ENCODE measurements around the gene FNDC11. TPM values are rescaled to one million over a fixed set of nuclear protein-coding genes. Genes with fewer than 3 reads are reported as not detected.

FNDC11 gene
- total and polyA plus RNA-seq, 4 donors = under 0.01 to 0.01 TPM; not detected in 2

GRCh38 chr20:63585616-63586565, 31.9 kb downstream of the FNDC11 start:
- 86% methylated on average over 22 of the region's 22 CpGs for WGBS
- no peak for TF ChIP-seq HNF4A (conservative IDR thresholded peaks at IDR 0.05)
- no peak for TF ChIP-seq RXRA (IDR thresholded peaks at IDR 0.05)
- no peak for TF ChIP-seq RAD21 (IDR thresholded peaks at IDR 0.05)
- no peak for TF ChIP-seq ZBTB33 (IDR thresholded peaks at IDR 0.05)
- TF ChIP-seq FOXA1 (IDR thresholded peaks at IDR 0.05) = no peak
- no peak for TF ChIP-seq SP1 (IDR thresholded peaks at IDR 0.05)
- no peak for TF ChIP-seq JUND (IDR thresholded peaks at IDR 0.05)
- no peak for TF ChIP-seq CTCF (IDR thresholded peaks at IDR 0.05; ENCODE audit: low read depth, low read length, missing input control)
- TF ChIP-seq YY1 (IDR thresholded peaks at IDR 0.05) = no peak
- TF ChIP-seq MAX (IDR thresholded peaks at IDR 0.05) = no peak
- TF ChIP-seq ATF3 (IDR thresholded peaks at IDR 0.05) = no peak
- TF ChIP-seq HNF4G (IDR thresholded peaks at IDR 0.05) = no peak
- no peak for TF ChIP-seq GABPA (IDR thresholded peaks at IDR 0.05 in 1 of 2, conservative IDR thresholded peaks at IDR 0.05 in 1 of 2)
- TF ChIP-seq FOXA2 (IDR thresholded peaks at IDR 0.05) = no peak
- Histone ChIP-seq H3K4me1 (ENCODE audit: control insufficient read depth in 4 of 4, insufficient read depth in 4 of 4, low read length in 3 of 4) (no peaks in the 10 kb centered on the region), H3K4me3 (ENCODE audit: low read depth in 1 of 3, low read length in 3 of 3) (no peak overlapping the region), H3K9me3 (ENCODE audit: control insufficient read depth in 4 of 4, low read length in 3 of 4) (no peaks in the 10 kb centered on the region), H3K27me3 (ENCODE audit: control insufficient read depth in 4 of 4, insufficient read depth in 4 of 4, low read length in 3 of 4) (no peaks in the 10 kb centered on the region), H3K36me3 (ENCODE audit: control insufficient read depth in 4 of 4, insufficient read depth in 3 of 4, low read depth in 1 of 4, low read length in 3 of 4) (peaks cover 0 to 16% (median 6%) of the 10 kb centered on the region in 4 donors), H3K27ac (ENCODE audit: low read depth in 1 of 2, low read length in 2 of 2) (no peak overlapping the region), H3K9ac (ENCODE audit: low read depth in 1 of 2, low read length in 2 of 2) (no peak overlapping the region)
- DNase-seq (ENCODE audit: low spot score) = no peak

GRCh38 chr20:63586797-63587196, 32.8 kb downstream of the FNDC11 start:
- H3K36me3 ChIP-seq (ENCODE audit: control insufficient read depth in 4 of 4, insufficient read depth in 3 of 4, low read depth in 1 of 4, low read length in 3 of 4) = peaks cover 0 to 24% (median 9%) of the 10 kb centered on the region in 4 donors
- no peak overlapping the region for H3K4me3 ChIP-seq (ENCODE audit: low read depth in 1 of 3, low read length in 3 of 3)
- H3K4me1 ChIP-seq (ENCODE audit: control insufficient read depth in 4 of 4, insufficient read depth in 4 of 4, low read length in 3 of 4) = no peaks in the 10 kb centered on the region
- no peak for DNase-seq (ENCODE audit: low spot score)
- H3K9ac ChIP-seq (ENCODE audit: low read depth in 1 of 2, low read length in 2 of 2) = no peak overlapping the region
- no peaks in the 10 kb centered on the region for H3K27me3 ChIP-seq (ENCODE audit: control insufficient read depth in 4 of 4, insufficient read depth in 4 of 4, low read length in 3 of 4)
- WGBS = 96% methylated on average over 17 of the region's 17 CpGs
- H3K27ac ChIP-seq (ENCODE audit: low read depth in 1 of 2, low read length in 2 of 2) = no peak overlapping the region
- no peaks in the 10 kb centered on the region for H3K9me3 ChIP-seq (ENCODE audit: control insufficient read depth in 4 of 4, low read length in 3 of 4)
- TF ChIP-seq FOXA2 (IDR thresholded peaks at IDR 0.05) = no peak
- no peak for TF ChIP-seq JUND (IDR thresholded peaks at IDR 0.05)
- no peak for TF ChIP-seq RAD21 (IDR thresholded peaks at IDR 0.05)
- no peak for TF ChIP-seq HNF4A (conservative IDR thresholded peaks at IDR 0.05)
- no peak for TF ChIP-seq ZBTB33 (IDR thresholded peaks at IDR 0.05)
- no peak for TF ChIP-seq HNF4G (IDR thresholded peaks at IDR 0.05)
- no peak for TF ChIP-seq TAF1 (conservative IDR thresholded peaks at IDR 0.05)
- no peak for TF ChIP-seq CTCF (IDR thresholded peaks at IDR 0.05; ENCODE audit: low read depth, low read length, missing input control)
- TF ChIP-seq GABPA (IDR thresholded peaks at IDR 0.05 in 1 of 2, conservative IDR thresholded peaks at IDR 0.05 in 1 of 2) = no peak
- TF ChIP-seq, protein P1, sequence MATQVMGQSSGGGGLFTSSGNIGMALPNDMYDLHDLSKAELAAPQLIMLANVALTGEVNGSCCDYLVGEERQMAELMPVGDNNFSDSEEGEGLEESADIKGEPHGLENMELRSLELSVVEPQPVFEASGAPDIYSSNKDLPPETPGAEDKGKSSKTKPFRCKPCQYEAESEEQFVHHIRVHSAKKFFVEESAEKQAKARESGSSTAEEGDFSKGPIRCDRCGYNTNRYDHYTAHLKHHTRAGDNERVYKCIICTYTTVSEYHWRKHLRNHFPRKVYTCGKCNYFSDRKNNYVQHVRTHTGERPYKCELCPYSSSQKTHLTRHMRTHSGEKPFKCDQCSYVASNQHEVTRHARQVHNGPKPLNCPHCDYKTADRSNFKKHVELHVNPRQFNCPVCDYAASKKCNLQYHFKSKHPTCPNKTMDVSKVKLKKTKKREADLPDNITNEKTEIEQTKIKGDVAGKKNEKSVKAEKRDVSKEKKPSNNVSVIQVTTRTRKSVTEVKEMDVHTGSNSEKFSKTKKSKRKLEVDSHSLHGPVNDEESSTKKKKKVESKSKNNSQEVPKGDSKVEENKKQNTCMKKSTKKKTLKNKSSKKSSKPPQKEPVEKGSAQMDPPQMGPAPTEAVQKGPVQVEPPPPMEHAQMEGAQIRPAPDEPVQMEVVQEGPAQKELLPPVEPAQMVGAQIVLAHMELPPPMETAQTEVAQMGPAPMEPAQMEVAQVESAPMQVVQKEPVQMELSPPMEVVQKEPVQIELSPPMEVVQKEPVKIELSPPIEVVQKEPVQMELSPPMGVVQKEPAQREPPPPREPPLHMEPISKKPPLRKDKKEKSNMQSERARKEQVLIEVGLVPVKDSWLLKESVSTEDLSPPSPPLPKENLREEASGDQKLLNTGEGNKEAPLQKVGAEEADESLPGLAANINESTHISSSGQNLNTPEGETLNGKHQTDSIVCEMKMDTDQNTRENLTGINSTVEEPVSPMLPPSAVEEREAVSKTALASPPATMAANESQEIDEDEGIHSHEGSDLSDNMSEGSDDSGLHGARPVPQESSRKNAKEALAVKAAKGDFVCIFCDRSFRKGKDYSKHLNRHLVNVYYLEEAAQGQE (IDR thresholded peaks at IDR 0.05) = no peak
- no peak for TF ChIP-seq MAX (IDR thresholded peaks at IDR 0.05)
- no peak for TF ChIP-seq SP1 (IDR thresholded peaks at IDR 0.05)

Measured in liver (tissue), 9 donors.